HG03520 (cell line): ENCODE results near the gene TSGA10IP.

Source experiments
- ATAC-seq: cut with Tn5 transposase; IDR thresholded peaks from one replicate; pipeline ENCODE4 v1.9.1; 2021; ENCODE audit warnings: mild to moderate bottlenecking, moderate library complexity; ENCODE audit not compliant: unreplicated experiment

Gene TSGA10IP

DNA sequence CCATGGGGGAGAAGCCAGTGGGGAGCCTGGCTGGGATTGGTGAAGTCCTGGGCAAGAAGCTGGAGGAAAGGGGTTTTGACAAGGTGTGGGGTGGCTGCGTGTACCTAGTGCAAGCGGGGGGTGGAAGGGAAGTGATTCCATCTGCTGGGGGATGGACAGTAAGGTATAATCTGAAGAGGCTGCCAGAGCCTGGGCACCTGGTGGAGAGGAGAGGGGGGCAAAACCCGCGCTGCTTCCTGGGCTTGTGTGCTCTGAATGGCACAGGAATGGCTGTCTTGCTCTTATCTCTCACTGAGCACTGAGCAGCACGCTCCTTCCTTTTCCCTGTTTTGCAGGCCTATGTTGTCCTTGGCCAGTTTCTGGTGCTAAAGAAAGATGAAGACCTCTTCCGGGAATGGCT is 58.0 kb downstream of the TSGA10IP start:
- ATAC-seq, result no peak

- no peak for ATAC-seq
Measured at GRCh38 chr11:66004186-66004585, 58.9 kb downstream of the TSGA10IP start.

DNA sequence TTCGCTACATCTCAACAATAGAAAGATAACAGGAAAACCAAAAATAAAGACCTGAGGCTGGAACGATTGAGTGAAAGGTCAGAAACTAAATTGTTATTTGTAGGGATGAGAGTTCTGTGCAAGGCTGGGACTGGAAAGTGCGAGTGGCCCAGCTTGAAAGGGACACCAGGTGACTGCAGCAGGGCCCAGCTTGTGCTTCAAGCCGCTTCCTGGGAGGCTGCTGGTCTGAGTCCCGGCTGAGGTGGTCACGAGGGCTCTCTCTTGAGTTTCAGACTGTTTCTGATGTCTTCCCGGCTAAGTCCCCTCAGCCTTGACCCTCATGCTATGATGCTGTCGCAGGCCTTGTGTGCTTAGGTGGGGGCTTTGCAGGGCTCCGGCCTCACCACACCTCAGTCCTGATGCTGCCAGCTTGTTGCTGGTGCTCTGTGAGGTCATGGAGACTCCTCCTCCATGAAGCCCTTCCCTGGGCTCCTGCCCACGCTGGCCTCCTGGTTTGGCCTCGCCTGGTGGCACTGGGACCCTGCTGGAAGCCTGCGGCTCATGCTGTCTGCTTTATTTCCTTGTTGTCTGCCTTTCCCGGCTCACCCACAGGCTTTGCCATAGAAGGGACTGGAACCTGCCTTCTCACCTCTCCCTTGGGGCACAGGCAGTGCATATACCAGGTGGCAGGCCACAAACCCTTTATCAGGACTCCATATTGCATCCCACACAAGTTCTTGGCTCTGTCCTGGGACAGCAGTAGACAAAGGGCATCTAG is 61.0 kb downstream of the TSGA10IP start:
- no peak for ATAC-seq

- no peak for ATAC-seq
Measured at GRCh38 chr11:66006891-66007176, 61.6 kb downstream of the TSGA10IP start.

- no peak for ATAC-seq
Measured at GRCh38 chr11:66007201-66007634, 61.9 kb downstream of the TSGA10IP start.

GRCh38 chr11:66008095-66008467 is 62.8 kb downstream of the TSGA10IP start:
- no peak for ATAC-seq

- no peak for ATAC-seq
Measured at GRCh38 chr11:66008468-66009101, 63.3 kb downstream of the TSGA10IP start.
